HT1080 (cell line): Measurements from ENCODE around the gene SLC39A8. TPM values are rescaled to one million over a fixed set of nuclear protein-coding genes. Genes with fewer than 3 reads are reported as not detected.

Experiments used
- DNase-seq: peaks from one replicate; pipeline ENCODE4 v3.0.0-alpha.2; 2015; ENCODE audit warnings: low read depth
- total RNA-seq: library from RNA; depleted of rRNA; stranded (reverse); fragments of >200 nt; shearing (Covaris generic); gene quantifications from 2 replicates; pipeline ENCODE4 v1.2.3, GENCODE V29; 2014

SLC39A8 gene
- total RNA-seq, 1 experiment from 2014 or later, result 45.6 TPM

GRCh38 chr4:102341201-102341600, 4.1 kb downstream of the SLC39A8 start:
- no peak for DNase-seq

GRCh38 chr4:102339018-102339417, 6.3 kb downstream of the SLC39A8 start:
- DNase-seq, result no peak

GRCh38 chr4:102338405-102338804, 6.9 kb downstream of the SLC39A8 start:
- DNase-seq, result peak; percentile 51

GRCh38 chr4:102335616-102336015, 9.7 kb downstream of the SLC39A8 start:
- DNase-seq, result no peak

- DNase-seq, result peak; percentile 15
These were observed 10.7 kb downstream of the SLC39A8 start for GRCh38 chr4:102334624-102335023.

GRCh38 chr4:102333787-102334186, 11.5 kb downstream of the SLC39A8 start:
- no peak for DNase-seq

- peak; percentile 84 for DNase-seq
These were observed 17.2 kb downstream of the SLC39A8 start for GRCh38 chr4:102328045-102328444.

- peak; percentile 28 for DNase-seq
These were observed 18.3 kb downstream of the SLC39A8 start for GRCh38 chr4:102326951-102327350.

- DNase-seq, result no peak
These were observed 20.6 kb downstream of the SLC39A8 start for GRCh38 chr4:102324730-102325129.

GRCh38 chr4:102322736-102323135, 22.5 kb downstream of the SLC39A8 start:
- DNase-seq, result no peak

- no peak for DNase-seq
These were observed 23.9 kb downstream of the SLC39A8 start for GRCh38 chr4:102321260-102321995.

- no peak for DNase-seq
These were observed 25.7 kb downstream of the SLC39A8 start for GRCh38 chr4:102319594-102319993.

GRCh38 chr4:102318526-102318925, 26.8 kb downstream of the SLC39A8 start:
- no peak for DNase-seq

- no peak for DNase-seq
These were observed 27.2 kb downstream of the SLC39A8 start for GRCh38 chr4:102318105-102318504.

GRCh38 chr4:102317459-102317858, 27.8 kb downstream of the SLC39A8 start:
- DNase-seq, result no peak

GRCh38 chr4:102316585-102316984, 28.7 kb downstream of the SLC39A8 start:
- no peak for DNase-seq

GRCh38 chr4:102315532-102315931, 29.8 kb downstream of the SLC39A8 start:
- DNase-seq, result no peak

GRCh38 chr4:102312417-102312816, 32.9 kb downstream of the SLC39A8 start:
- DNase-seq, result no peak

- no peak for DNase-seq
These were observed 33.4 kb downstream of the SLC39A8 start for GRCh38 chr4:102311912-102312311.

GRCh38 chr4:102311407-102311806, 33.9 kb downstream of the SLC39A8 start:
- no peak for DNase-seq

- DNase-seq, result peak; percentile 25
These were observed 37.1 kb downstream of the SLC39A8 start for GRCh38 chr4:102308032-102308799.

GRCh38 chr4:102305666-102306065, 39.6 kb downstream of the SLC39A8 start:
- no peak for DNase-seq

GRCh38 chr4:102302762-102303161, 42.5 kb downstream of the SLC39A8 start:
- DNase-seq, result no peak
